IMR-90 (cell line): ENCODE data around the gene ATP13A2. TPM values are rescaled to one million over a fixed set of nuclear protein-coding genes. Genes with fewer than 3 reads are reported as not detected.

Experiments
- ATAC-seq: fragments of 200-7000 bp; cut with Tn5 transposase; 2 replicates; pipeline ENCODE4 v1.9.1; 2020; ENCODE audit warnings: low read depth, mild to moderate bottlenecking, moderate library complexity
- BruUV-seq: library from RNA; stranded (reverse); fragments of 400-500 nt; replicated peaks from 2 replicates; lab custom pipeline; 2021; lab: Mats Ljungman, UMichigan
- CTCF ChIA-PET: fragments of 300-600 bp; formaldehyde crosslinking; extraction: SDS; loops from one replicate; lab custom pipeline; 2021; ENCODE audit warnings: antibody characterized with exemption; lab: Yijun Ruan, JAX
- POLR2A ChIA-PET: fragments of 300-600 bp; sonication (Branson Sonifier 250); formaldehyde crosslinking; loops from one replicate; lab custom pipeline; 2022; ENCODE audit warnings: antibody characterized with exemption; ENCODE audit not compliant: unreplicated experiment; lab: Charles Lee
- DNase-seq: peaks from one replicate; pipeline ENCODE4 v3.0.0; 2013
- H2AFZ ChIP-seq: replicated peaks from 2 replicates; pipeline ENCODE3; 2013; ENCODE audit warnings: low read length, mild to moderate bottlenecking; ENCODE audit not compliant: poor library complexity
- H2AK5ac ChIP-seq: 2 replicates; pipeline ENCODE4 v1.6.1; 2013; ENCODE audit warnings: low read depth, low read length, inconsistent platforms
- H2AK9ac ChIP-seq: replicated peaks from 2 replicates; pipeline ENCODE3; 2013; ENCODE audit warnings: mild to moderate bottlenecking, low read depth, low read length, moderate library complexity; ENCODE audit not compliant: poor library complexity
- H2BK120ac ChIP-seq: 2 replicates; pipeline ENCODE4 v1.6.1; 2013; ENCODE audit warnings: low read depth, low read length, inconsistent platforms
- H2BK15ac ChIP-seq: 3 replicates; pipeline ENCODE4 v1.6.1; 2013; ENCODE audit warnings: low read depth, low read length, inconsistent platforms
- H2BK20ac ChIP-seq: 2 replicates; pipeline ENCODE4 v1.6.1; 2013; ENCODE audit warnings: low read depth, mild to moderate bottlenecking, inconsistent platforms, low read length, moderate library complexity
- H2BK5ac ChIP-seq: 2 replicates; pipeline ENCODE4 v1.6.1; 2013; ENCODE audit warnings: mild to moderate bottlenecking, low read depth, low read length, inconsistent platforms; ENCODE audit not compliant: poor library complexity, severe bottlenecking
- H3K14ac ChIP-seq: replicated peaks from 2 replicates; pipeline ENCODE4 v1.6.1; 2013; ENCODE audit warnings: low read depth, low read length, inconsistent platforms
- H3K18ac ChIP-seq: 2 replicates; pipeline ENCODE4 v1.6.1; 2013; ENCODE audit warnings: low read depth, low read length, control low read depth
- H3K23ac ChIP-seq: 2 replicates; pipeline ENCODE4 v1.6.1; 2013; ENCODE audit warnings: low read depth, low read length, inconsistent platforms
- H3K27ac ChIP-seq: 2 replicates; pipeline ENCODE4 v1.5.1; 2013; ENCODE audit warnings: mild to moderate bottlenecking, control low read depth, low read length; ENCODE audit not compliant: insufficient read depth
- H3K27me3 ChIP-seq: 2 replicates; pipeline ENCODE4 v1.6.1; 2013; ENCODE audit warnings: low read length; ENCODE audit not compliant: control insufficient read depth, insufficient read depth
- H3K36me3 ChIP-seq: 2 replicates; pipeline ENCODE4 v1.6.1; 2013; ENCODE audit warnings: low read length, mixed read lengths; ENCODE audit not compliant: control insufficient read depth, insufficient read depth
- H3K4ac ChIP-seq: 2 replicates; pipeline ENCODE4 v1.6.1; 2013; ENCODE audit warnings: low read depth, low read length, inconsistent platforms
- H3K4me1 ChIP-seq: 2 replicates; pipeline ENCODE4 v1.6.1; 2013; ENCODE audit warnings: low read length, mixed read lengths; ENCODE audit not compliant: control insufficient read depth, insufficient read depth
- H3K4me2 ChIP-seq: 2 replicates; pipeline ENCODE4 v1.6.1; 2013; ENCODE audit warnings: low read depth, mild to moderate bottlenecking, control low read depth, low read length, moderate library complexity
- H3K4me3 ChIP-seq: 2 replicates; pipeline ENCODE4 v1.5.1; 2013; ENCODE audit warnings: low read depth, mild to moderate bottlenecking, control low read depth, low read length, moderate library complexity; ENCODE audit not compliant: insufficient read depth
- H3K56ac ChIP-seq: 2 replicates; pipeline ENCODE4 v1.6.1; 2013; ENCODE audit warnings: low read length, inconsistent platforms; ENCODE audit not compliant: insufficient read depth; ENCODE audit errors: extremely low read depth
- H3K79me1 ChIP-seq, 2 experiments: 2 replicates each; pipeline ENCODE4 v1.6.1; 2013; ENCODE audit warnings: low read length in 2 of 2, inconsistent platforms in 1 of 2, low read depth in 1 of 2
- H3K9ac ChIP-seq: 2 replicates; pipeline ENCODE4 v1.6.1; 2013; ENCODE audit warnings: low read depth, low read length, control low read depth
- H3K9me1 ChIP-seq: 2 replicates; pipeline ENCODE4 v1.6.1; 2013; ENCODE audit warnings: low read length, inconsistent platforms; ENCODE audit not compliant: insufficient read depth
- H3K9me3 ChIP-seq: 2 replicates; pipeline ENCODE4 v1.6.1; 2013; ENCODE audit warnings: low read length; ENCODE audit not compliant: control insufficient read depth, insufficient read depth
- H4K20me1 ChIP-seq: 2 replicates; pipeline ENCODE4 v1.6.1; 2013; ENCODE audit warnings: low read length, inconsistent platforms; ENCODE audit not compliant: insufficient read depth
- H4K5ac ChIP-seq: 2 replicates; pipeline ENCODE4 v1.6.1; 2013; ENCODE audit warnings: mild to moderate bottlenecking, low read depth, low read length, control low read depth
- H4K8ac ChIP-seq, 2 experiments: 2 replicates each; pipeline ENCODE4 v1.6.1; 2013; ENCODE audit warnings: low read depth in 2 of 2, low read length in 2 of 2, control low read depth in 1 of 2, inconsistent platforms in 1 of 2
- H4K91ac ChIP-seq: 2 replicates; pipeline ENCODE4 v1.6.1; 2013; ENCODE audit warnings: low read depth, low read length, inconsistent platforms; ENCODE audit not compliant: insufficient read depth
- CEBPB ChIP-seq: IDR thresholded peaks from 2 replicates; pipeline ENCODE4 v1.6.1; 2012; ENCODE audit warnings: low read depth, low read length, improper control_type of control experiment
- CHD1 ChIP-seq: IDR thresholded peaks from 2 replicates; pipeline ENCODE4 v1.6.1; 2012; ENCODE audit warnings: low read depth, low read length, improper control_type of control experiment
- FOS ChIP-seq: fragments of 150-350 bp; IDR thresholded peaks from 2 replicates; pipeline ENCODE4 v1.6.1; 2016; ENCODE audit warnings: low read depth, low read length
- MAZ ChIP-seq: IDR thresholded peaks from 2 replicates; pipeline ENCODE4 v1.6.1; 2012; ENCODE audit warnings: low read depth, mild to moderate bottlenecking, low read length, improper control_type of control experiment, moderate library complexity, borderline replicate concordance
- RAD21 ChIP-seq: IDR thresholded peaks from 2 replicates; pipeline ENCODE4 v1.6.1; 2012; ENCODE audit warnings: low read length, improper control_type of control experiment
- RCOR1 ChIP-seq: IDR thresholded peaks from 2 replicates; pipeline ENCODE4 v1.6.1; 2012; ENCODE audit warnings: mild to moderate bottlenecking, low read length, improper control_type of control experiment; ENCODE audit not compliant: insufficient replicate concordance
- RFX5 ChIP-seq: IDR thresholded peaks from 2 replicates; pipeline ENCODE4 v1.8.0; 2012; ENCODE audit warnings: low read depth, mild to moderate bottlenecking, low read length, moderate library complexity
- SMC3 ChIP-seq: fragments of 150-350 bp; IDR thresholded peaks from 2 replicates; pipeline ENCODE4 v1.6.1; 2016; ENCODE audit warnings: low read depth, mild to moderate bottlenecking, antibody characterized with exemption, low read length, moderate library complexity
- WGBS, 2 experiments: methylation state at CpG; one replicate each; pipeline versions ENCODE4 v1.1.5 to v1.1.7; 2013; ENCODE audit warnings: missing lambda C conversion rate in 2 of 2; ENCODE audit not compliant: insufficient read length in 1 of 2; ENCODE audit errors: extremely low coverage in 2 of 2; 5-methylcytosine and 5-hydroxymethylcytosine counted together
- dilution Hi-C: fragments of 300-500 bp; cut with HindIII; formaldehyde crosslinking; loops from one replicate; pipeline ENCODE4 v1.14.3; 2018; ENCODE audit warnings: low sequenced_read_pairs; ENCODE audit not compliant: unreplicated experiment
- in situ Hi-C: fragments of 300-500 bp; cut with MboI; formaldehyde crosslinking; loops from 3 replicates; pipeline ENCODE4 v1.14.3; 2019; ENCODE audit warnings: low sequenced_read_pairs, inconsistent platforms, mixed read lengths
- intact Hi-C: fragments of 100-400 bp; cut with micrococcal nuclease; formaldehyde crosslinking; loops from 2 replicates; pipeline ENCODE4 v1.10.0; 2022
- polyA plus RNA-seq, 3 experiments: library from polyadenylated mRNA; depleted of rRNA; stranded (reverse); fragments of >200 nt; gene quantifications; 2 replicates each; pipeline ENCODE4 v1.2.3, GENCODE V29; 2012; ENCODE audit warnings: low replicate concordance in 1 of 3
- total RNA-seq: library from RNA; depleted of rRNA; stranded (reverse); fragments of >200 nt; gene quantifications from 2 replicates; pipeline ENCODE4 v1.2.3, GENCODE V29; 2012

ATP13A2 gene
- total and polyA plus RNA-seq, 2 of the 4 experiments (the other 2 are of a cell fraction) = 5.7 to 18.9 TPM

DNA sequence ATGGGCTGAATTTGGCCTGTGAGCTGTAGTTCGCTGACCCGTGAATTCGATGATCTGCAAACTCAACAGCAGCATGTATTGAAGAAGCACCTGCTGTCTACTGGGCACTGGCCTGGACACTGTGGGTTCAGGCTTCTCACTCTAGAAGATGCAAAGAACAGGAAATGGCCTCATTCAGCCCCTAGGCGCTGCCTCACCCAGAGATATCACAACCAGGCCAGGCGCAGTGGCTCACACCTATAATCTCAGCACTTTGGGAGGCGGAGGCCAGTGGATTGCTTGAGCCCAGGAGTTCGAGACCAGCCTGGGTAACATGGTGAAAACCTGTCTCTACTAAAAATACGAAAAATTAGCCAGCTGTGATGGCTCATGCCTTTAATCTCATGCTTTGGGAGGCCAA, 55.0 kb downstream of the ATP13A2 start (continued):
- no peak for TF ChIP-seq RCOR1
- TF ChIP-seq MAZ = no peak
- TF ChIP-seq SMC3 = no peak
- no peak for TF ChIP-seq RFX5
- TF ChIP-seq RAD21 = no peak
- TF ChIP-seq CHD1 = no peak

DNA sequence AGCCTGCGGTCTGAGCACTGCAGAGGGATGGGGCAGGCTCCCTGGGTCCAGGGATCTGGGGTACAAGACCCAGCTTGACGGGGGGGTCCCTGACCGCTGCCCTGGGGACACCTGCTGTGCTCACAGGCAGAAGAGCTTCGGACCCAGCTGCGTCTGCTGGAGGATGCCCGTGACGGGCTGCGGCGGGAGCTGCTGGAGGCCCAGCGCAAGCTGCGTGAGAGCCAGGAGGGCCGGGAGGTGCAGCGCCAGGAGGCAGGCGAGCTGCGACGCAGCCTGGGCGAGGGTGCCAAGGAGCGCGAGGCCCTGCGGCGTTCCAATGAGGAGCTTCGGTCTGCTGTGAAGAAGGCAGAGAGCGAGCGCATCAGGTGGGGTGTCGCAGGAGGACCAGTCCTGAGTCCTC, 56.5 kb downstream of the ATP13A2 start:
- POLR2A ChIA-PET = no interaction called here

More for the DNA sequence above, 56.5 kb downstream of the ATP13A2 start:
- Histone ChIP-seq H4K91ac (no peak overlapping the region), H4K20me1 (no peaks in the 10 kb centered on the region), H3K23ac (no peak overlapping the region), H3K9ac (no peak overlapping the region), H2AFZ (no peak overlapping the region), H4K8ac (no peak overlapping the region), H3K18ac (no peak overlapping the region), H3K56ac (no peak overlapping the region), H3K4ac (no peak overlapping the region), H3K4me3 (no peak overlapping the region), H4K5ac (no peak overlapping the region), H3K9me1 (no peaks in the 10 kb centered on the region), H2BK15ac (no peak overlapping the region), H2AK5ac (no peak overlapping the region), H3K36me3 (peaks cover 7% of the 10 kb centered on the region), H3K79me1 (no peaks in the 10 kb centered on the region), H3K4me1 (no peaks in the 10 kb centered on the region), H2BK5ac (no peak overlapping the region), H2BK20ac (no peak overlapping the region), H3K4me2 (no peak overlapping the region), H3K14ac (no peak overlapping the region), H3K9me3 (no peaks in the 10 kb centered on the region), H2AK9ac (no peak overlapping the region), H3K27me3 (no peaks in the 10 kb centered on the region), H2BK120ac (no peak overlapping the region), H3K27ac (no peak overlapping the region)
- CTCF ChIA-PET = no interaction called here
- BruUV-seq = no TSS peak
- dilution Hi-C loops (no loop called here), in situ Hi-C loops (no loop called here), intact Hi-C loops (no loop called here)
- no peak for TF ChIP-seq FOS
- TF ChIP-seq CEBPB = no peak
- no peak for DNase-seq
- no peak for ATAC-seq
- 87% methylated on average over 12 of the region's 25 CpGs; no CpG with 5 or more reads in 1 of the 2 experiments for WGBS, 2 experiments
